Stimulated activated memory B cell treated with anti-CD40 and anti-IgM and Interleukin-4, amounts not matched to agents 10 μg/mL and 1 μg/mL and 100 μg/mL, for 72 hours (primary cell): ENCODE results near the gene TRIM16.
"Not testable (repeated sequence)": the region's sequence is repeated elsewhere in the genome, so short reads cannot be mapped to it uniquely, and the experiment has no call there.

Source experiments
- ATAC-seq: fragments of 150-1000 bp; cut with Tn5 transposase; 2 replicates; pipeline ENCODE4 v1.10.0; 2021
- H3K27ac Mint-ChIP-seq: one replicate; pipeline ENCODE4 v1.8.0; 2022; ENCODE audit warnings: mild to moderate bottlenecking, mixed read lengths
- H3K27me3 Mint-ChIP-seq: one replicate; pipeline ENCODE4 v1.8.0; 2022; ENCODE audit warnings: mixed read lengths
- H3K36me3 Mint-ChIP-seq: one replicate; pipeline ENCODE4 v1.8.0; 2022; ENCODE audit warnings: mixed read lengths
- H3K4me1 Mint-ChIP-seq: one replicate; pipeline ENCODE4 v1.8.0; 2022; ENCODE audit warnings: mixed read lengths
- H3K4me3 Mint-ChIP-seq: one replicate; pipeline ENCODE4 v1.8.0; 2022; ENCODE audit warnings: mild to moderate bottlenecking, moderate library complexity, mixed read lengths
- H3K9me3 Mint-ChIP-seq: one replicate; pipeline ENCODE4 v1.8.0; 2022; ENCODE audit warnings: mixed read lengths

The TRIM16 gene

GRCh38 chr17:15669526-15669925 is 14.6 kb downstream of the TRIM16 start:
- not testable (repeated sequence) for ATAC-seq, H3K9me3 Mint-ChIP-seq, H3K4me3 Mint-ChIP-seq, H3K27ac Mint-ChIP-seq, H3K27me3 Mint-ChIP-seq, H3K4me1 Mint-ChIP-seq
- H3K36me3 Mint-ChIP-seq, result peaks cover 48% of the 10 kb centered on the region

GRCh38 chr17:15663691-15664090 is 20.4 kb downstream of the TRIM16 start:
- no peak overlapping the region for H3K27ac Mint-ChIP-seq
- H3K27me3 Mint-ChIP-seq, result no peaks in the 10 kb centered on the region
- H3K36me3 Mint-ChIP-seq, result peaks cover 65% of the 10 kb centered on the region
- no peaks in the 10 kb centered on the region for H3K9me3 Mint-ChIP-seq
- H3K4me3 Mint-ChIP-seq, result no peak overlapping the region
- H3K4me1 Mint-ChIP-seq, result peaks cover 10% of the 10 kb centered on the region
- ATAC-seq, result no peak

GRCh38 chr17:15663176-15663575 is 20.9 kb downstream of the TRIM16 start:
- Mint-ChIP-seq H3K4me3 (no peak overlapping the region), H3K9me3 (no peaks in the 10 kb centered on the region), H3K27me3 (no peaks in the 10 kb centered on the region), H3K4me1 (peaks cover 10% of the 10 kb centered on the region), H3K27ac (no peak overlapping the region), H3K36me3 (peaks cover 59% of the 10 kb centered on the region)
- ATAC-seq, result no peak

- H3K27me3 Mint-ChIP-seq, result no peaks in the 10 kb centered on the region
- peaks cover 59% of the 10 kb centered on the region for H3K36me3 Mint-ChIP-seq
- H3K27ac Mint-ChIP-seq, result no peak overlapping the region
- H3K9me3 Mint-ChIP-seq, result no peaks in the 10 kb centered on the region
- no peak overlapping the region for H3K4me3 Mint-ChIP-seq
- no peak for ATAC-seq
- peaks cover 10% of the 10 kb centered on the region for H3K4me1 Mint-ChIP-seq
Measured at GRCh38 chr17:15662681-15663080, 21.4 kb downstream of the TRIM16 start.

GRCh38 chr17:15660077-15660476 is 24.0 kb downstream of the TRIM16 start:
- peaks cover 67% of the 10 kb centered on the region for H3K36me3 Mint-ChIP-seq
- ATAC-seq, result no peak
- H3K4me3 Mint-ChIP-seq, result no peak overlapping the region
- peaks cover 10% of the 10 kb centered on the region for H3K4me1 Mint-ChIP-seq
- no peak overlapping the region for H3K27ac Mint-ChIP-seq
- H3K9me3 Mint-ChIP-seq, result no peaks in the 10 kb centered on the region
- no peaks in the 10 kb centered on the region for H3K27me3 Mint-ChIP-seq

GRCh38 chr17:15659663-15660062 is 24.4 kb downstream of the TRIM16 start:
- Mint-ChIP-seq H3K4me1 (peaks cover 10% of the 10 kb centered on the region), H3K4me3 (no peak overlapping the region), H3K36me3 (peaks cover 69% of the 10 kb centered on the region), H3K27ac (no peak overlapping the region), H3K27me3 (no peaks in the 10 kb centered on the region), H3K9me3 (no peaks in the 10 kb centered on the region)
- no peak for ATAC-seq

GRCh38 chr17:15659236-15659635 is 24.9 kb downstream of the TRIM16 start:
- no peak overlapping the region for H3K27ac Mint-ChIP-seq
- H3K9me3 Mint-ChIP-seq, result no peaks in the 10 kb centered on the region
- no peaks in the 10 kb centered on the region for H3K27me3 Mint-ChIP-seq
- no peak for ATAC-seq
- no peak overlapping the region for H3K4me3 Mint-ChIP-seq
- peaks cover 10% of the 10 kb centered on the region for H3K4me1 Mint-ChIP-seq
- peaks cover 69% of the 10 kb centered on the region for H3K36me3 Mint-ChIP-seq

GRCh38 chr17:15658296-15658695 is 25.8 kb downstream of the TRIM16 start:
- Mint-ChIP-seq H3K27ac (no peak overlapping the region), H3K4me1 (peaks cover 10% of the 10 kb centered on the region), H3K36me3 (peaks cover 64% of the 10 kb centered on the region), H3K9me3 (no peaks in the 10 kb centered on the region), H3K27me3 (no peaks in the 10 kb centered on the region), H3K4me3 (no peak overlapping the region)
- ATAC-seq, result no peak

- H3K4me1 Mint-ChIP-seq, result peaks cover 10% of the 10 kb centered on the region
- no peak overlapping the region for H3K27ac Mint-ChIP-seq
- H3K27me3 Mint-ChIP-seq, result no peaks in the 10 kb centered on the region
- H3K4me3 Mint-ChIP-seq, result no peak overlapping the region
- H3K9me3 Mint-ChIP-seq, result no peaks in the 10 kb centered on the region
- peaks cover 64% of the 10 kb centered on the region for H3K36me3 Mint-ChIP-seq
- ATAC-seq, result no peak
Measured at GRCh38 chr17:15657868-15658267, 26.2 kb downstream of the TRIM16 start.

GRCh38 chr17:15654886-15655561 is 29.1 kb downstream of the TRIM16 start:
- no peak for ATAC-seq
- Mint-ChIP-seq H3K27me3 (no peaks in the 10 kb centered on the region), H3K27ac (no peak overlapping the region), H3K9me3 (no peaks in the 10 kb centered on the region), H3K4me3 (no peak overlapping the region), H3K4me1 (no peaks in the 10 kb centered on the region), H3K36me3 (peaks cover 44% of the 10 kb centered on the region)

GRCh38 chr17:15654401-15654800 is 29.7 kb downstream of the TRIM16 start:
- not testable (repeated sequence) for H3K27ac Mint-ChIP-seq, H3K4me1 Mint-ChIP-seq, H3K27me3 Mint-ChIP-seq, ATAC-seq, H3K9me3 Mint-ChIP-seq, H3K4me3 Mint-ChIP-seq
- peaks cover 43% of the 10 kb centered on the region for H3K36me3 Mint-ChIP-seq

- no peaks in the 10 kb centered on the region for H3K4me1 Mint-ChIP-seq
- ATAC-seq, result no peak
- H3K27ac Mint-ChIP-seq, result no peak overlapping the region
- H3K27me3 Mint-ChIP-seq, result no peaks in the 10 kb centered on the region
- H3K9me3 Mint-ChIP-seq, result no peaks in the 10 kb centered on the region
- H3K36me3 Mint-ChIP-seq, result peaks cover 36% of the 10 kb centered on the region
- H3K4me3 Mint-ChIP-seq, result no peak overlapping the region
Measured at GRCh38 chr17:15652960-15653359, 31.2 kb downstream of the TRIM16 start.

GRCh38 chr17:15651583-15652110 is 32.5 kb downstream of the TRIM16 start:
- no peaks in the 10 kb centered on the region for H3K27me3 Mint-ChIP-seq
- no peak overlapping the region for H3K27ac Mint-ChIP-seq
- H3K4me3 Mint-ChIP-seq, result no peak overlapping the region
- no peaks in the 10 kb centered on the region for H3K9me3 Mint-ChIP-seq
- no peaks in the 10 kb centered on the region for H3K4me1 Mint-ChIP-seq
- peaks cover 26% of the 10 kb centered on the region for H3K36me3 Mint-ChIP-seq
- peak; percentile 46 for ATAC-seq

- Mint-ChIP-seq H3K4me3 (no peak overlapping the region), H3K27ac (no peak overlapping the region), H3K4me1 (no peaks in the 10 kb centered on the region), H3K36me3 (peaks cover 19% of the 10 kb centered on the region), H3K27me3 (no peaks in the 10 kb centered on the region), H3K9me3 (no peaks in the 10 kb centered on the region)
- peak; percentile 13 for ATAC-seq
Measured at GRCh38 chr17:15650741-15651582, 33.1 kb downstream of the TRIM16 start.

GRCh38 chr17:15649861-15650421 is 34.2 kb downstream of the TRIM16 start:
- H3K4me3 Mint-ChIP-seq, result no peak overlapping the region
- H3K27me3 Mint-ChIP-seq, result no peaks in the 10 kb centered on the region
- H3K36me3 Mint-ChIP-seq, result peaks cover 15% of the 10 kb centered on the region
- no peak for ATAC-seq
- H3K27ac Mint-ChIP-seq, result no peak overlapping the region
- H3K9me3 Mint-ChIP-seq, result no peaks in the 10 kb centered on the region
- H3K4me1 Mint-ChIP-seq, result no peaks in the 10 kb centered on the region
